Upper lobe of left lung (tissue), 4 donors: ENCODE measurements around the gene CIAPIN1.

Source experiments
- EP300 ChIP-seq, 4 donors: sonication (generic); formaldehyde crosslinking; IDR thresholded peaks; one replicate each; pipeline ENCODE4 v1.5.1; 2017; ENCODE audit warnings: antibody characterized with exemption in 4 of 4, control low read depth in 2 of 4
- POLR2A ChIP-seq, 4 donors: fragments of 450-650 bp; IDR thresholded peaks; one replicate each; pipeline ENCODE4 v1.5.1; 2016 to 2017; ENCODE audit warnings: antibody characterized with exemption in 4 of 4, mild to moderate bottlenecking in 2 of 4
- POLR2AphosphoS5 ChIP-seq, 2 donors: sonication (generic); formaldehyde crosslinking; IDR thresholded peaks; one replicate each; pipeline ENCODE4 v1.5.1; 2017; ENCODE audit warnings: antibody characterized with exemption in 2 of 2
- TF ChIP-seq, protein P1 (sequence below), 6 experiments: fragments of 450-650 bp in 4 of 6; fragments of 200-600 bp in 2 of 6; sonication (generic) in 2 of 6; IDR thresholded peaks; one replicate each; pipeline ENCODE4 v1.5.1; 2016 to 2019; ENCODE audit warnings: antibody characterized with exemption in 6 of 6

GRCh38 chr16:57474671-57475661, 27.8 kb upstream of the CIAPIN1 start:
- TF ChIP-seq, protein P1, sequence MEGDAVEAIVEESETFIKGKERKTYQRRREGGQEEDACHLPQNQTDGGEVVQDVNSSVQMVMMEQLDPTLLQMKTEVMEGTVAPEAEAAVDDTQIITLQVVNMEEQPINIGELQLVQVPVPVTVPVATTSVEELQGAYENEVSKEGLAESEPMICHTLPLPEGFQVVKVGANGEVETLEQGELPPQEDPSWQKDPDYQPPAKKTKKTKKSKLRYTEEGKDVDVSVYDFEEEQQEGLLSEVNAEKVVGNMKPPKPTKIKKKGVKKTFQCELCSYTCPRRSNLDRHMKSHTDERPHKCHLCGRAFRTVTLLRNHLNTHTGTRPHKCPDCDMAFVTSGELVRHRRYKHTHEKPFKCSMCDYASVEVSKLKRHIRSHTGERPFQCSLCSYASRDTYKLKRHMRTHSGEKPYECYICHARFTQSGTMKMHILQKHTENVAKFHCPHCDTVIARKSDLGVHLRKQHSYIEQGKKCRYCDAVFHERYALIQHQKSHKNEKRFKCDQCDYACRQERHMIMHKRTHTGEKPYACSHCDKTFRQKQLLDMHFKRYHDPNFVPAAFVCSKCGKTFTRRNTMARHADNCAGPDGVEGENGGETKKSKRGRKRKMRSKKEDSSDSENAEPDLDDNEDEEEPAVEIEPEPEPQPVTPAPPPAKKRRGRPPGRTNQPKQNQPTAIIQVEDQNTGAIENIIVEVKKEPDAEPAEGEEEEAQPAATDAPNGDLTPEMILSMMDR (IDR thresholded peaks at IDR 0.05): no peak
- TF ChIP-seq POLR2A (IDR thresholded peaks at IDR 0.05) (no peak), EP300 (IDR thresholded peaks at IDR 0.05) (no peak), POLR2AphosphoS5 (IDR thresholded peaks at IDR 0.05) (no peak)
